WTC11 (cell line): ENCODE results near the gene PITPNM3. TPM values are rescaled to one million over a fixed set of nuclear protein-coding genes. Genes with fewer than 3 reads are reported as not detected.
A peak's percentile ranks its signal among the peaks of the same experiment; 100 is the strongest.

Experiments
- ATAC-seq: fragments of 200-7000 bp; cut with Tn5 transposase; 2 replicates; pipeline ENCODE4 v1.10.0; 2021; ENCODE audit warnings: mild to moderate bottlenecking, moderate library complexity
- CTCF ChIA-PET: fragments of 300-600 bp; sonication (Branson Sonifier 250); formaldehyde crosslinking; loops from one replicate; lab custom pipeline; 2021; ENCODE audit warnings: antibody characterized with exemption; lab: Charles Lee
- POLR2A ChIA-PET: fragments of 350-600 bp; sonication (Branson Sonifier 250); formaldehyde crosslinking; loops from one replicate; lab custom pipeline; 2021; ENCODE audit warnings: antibody characterized with exemption; lab: Charles Lee
- DNase-seq: peaks from one replicate; pipeline ENCODE4 v3.0.0; 2021; ENCODE audit warnings: low spot score
- H3K27ac Mint-ChIP-seq: 2 replicates; pipeline ENCODE4 v1.8.0; 2021; ENCODE audit warnings: mixed read lengths
- H3K27me3 Mint-ChIP-seq: 2 replicates; pipeline ENCODE4 v1.8.0; 2021; ENCODE audit warnings: low read depth, mild to moderate bottlenecking, moderate library complexity, mixed read lengths
- H3K36me3 Mint-ChIP-seq: 2 replicates; pipeline ENCODE4 v1.8.0; 2021; ENCODE audit warnings: mixed read lengths
- H3K4me1 Mint-ChIP-seq: 2 replicates; pipeline ENCODE4 v1.8.0; 2022; ENCODE audit warnings: mixed read lengths
- H3K4me3 Mint-ChIP-seq: 2 replicates; pipeline ENCODE4 v1.8.0; 2021; ENCODE audit warnings: mild to moderate bottlenecking, moderate library complexity, mixed read lengths
- H3K9me3 Mint-ChIP-seq: 2 replicates; pipeline ENCODE4 v1.8.0; 2021; ENCODE audit warnings: mixed read lengths
- CREB1 ChIP-seq: sonication (generic); formaldehyde crosslinking; IDR thresholded peaks from 2 replicates; pipeline ENCODE4 v1.8.0; 2023; ENCODE audit warnings: mild to moderate bottlenecking, missing genetic modification reagents
- FOXK1 ChIP-seq: sonication (generic); formaldehyde crosslinking; IDR thresholded peaks from 2 replicates; pipeline ENCODE4 v1.8.0; 2022; ENCODE audit warnings: mild to moderate bottlenecking, moderate library complexity, missing genetic modification reagents
- FOXP1 ChIP-seq: sonication (generic); formaldehyde crosslinking; IDR thresholded peaks from 2 replicates; pipeline ENCODE4 v1.8.0; 2022; ENCODE audit warnings: missing genetic modification reagents, mild to moderate bottlenecking, moderate library complexity, borderline replicate concordance
- HMGA2 ChIP-seq: fragments of 250-450 bp; sonication (Bioruptor Pico); IDR thresholded peaks from 2 replicates; pipeline ENCODE4 v1.4.0; 2021; ENCODE audit warnings: mild to moderate bottlenecking, moderate library complexity
- JUN ChIP-seq: sonication (generic); formaldehyde crosslinking; IDR thresholded peaks from 2 replicates; pipeline ENCODE4 v1.8.0; 2023; ENCODE audit warnings: mild to moderate bottlenecking, missing genetic modification reagents
- MYBL2 ChIP-seq: sonication (generic); formaldehyde crosslinking; IDR thresholded peaks from 2 replicates; pipeline ENCODE4 v1.8.1; 2023; ENCODE audit warnings: mild to moderate bottlenecking, moderate library complexity, missing genetic modification reagents
- NR1H2 ChIP-seq: sonication (generic); formaldehyde crosslinking; IDR thresholded peaks from 2 replicates; pipeline ENCODE4 v1.9.0; 2021; ENCODE audit warnings: mild to moderate bottlenecking, moderate library complexity, missing genetic modification reagents
- RORB ChIP-seq: fragments of 250-450 bp; sonication (Bioruptor Pico); IDR thresholded peaks from 2 replicates; pipeline ENCODE4 v1.9.0; 2021; ENCODE audit warnings: mild to moderate bottlenecking
- SP1 ChIP-seq: sonication (generic); formaldehyde crosslinking; conservative IDR thresholded peaks from 2 replicates; pipeline ENCODE4 v1.8.1; 2022; ENCODE audit warnings: missing genetic modification reagents
- TP53 ChIP-seq: sonication (generic); formaldehyde crosslinking; IDR thresholded peaks from 2 replicates; pipeline ENCODE4 v1.8.1; 2023; ENCODE audit warnings: mild to moderate bottlenecking, missing genetic modification reagents
- ZNF219 ChIP-seq: sonication (generic); formaldehyde crosslinking; IDR thresholded peaks from 2 replicates; pipeline ENCODE4 v1.8.0; 2023; ENCODE audit warnings: missing genetic modification reagents, mild to moderate bottlenecking, borderline replicate concordance
- total RNA-seq: library from RNA; stranded (reverse); gene quantifications from 3 replicates; pipeline ENCODE4 v1.2.3, GENCODE V29; 2021
- TF ChIP-seq, protein P1 (sequence below): sonication (generic); formaldehyde crosslinking; IDR thresholded peaks from 2 replicates; pipeline ENCODE4 v1.8.1; 2023; ENCODE audit warnings: mild to moderate bottlenecking, moderate library complexity, missing genetic modification reagents
- TF ChIP-seq, protein P2 (sequence below): sonication (generic); formaldehyde crosslinking; IDR thresholded peaks from 2 replicates; pipeline ENCODE4 v1.8.0; 2022; ENCODE audit warnings: mild to moderate bottlenecking, missing genetic modification reagents
- TF ChIP-seq, protein P3 (sequence below): sonication (generic); formaldehyde crosslinking; IDR thresholded peaks from 2 replicates; pipeline ENCODE4 v1.8.0; 2022; ENCODE audit warnings: missing genetic modification reagents
- TF ChIP-seq, protein P4 (sequence below): fragments of 250-450 bp; sonication (Bioruptor Pico); IDR thresholded peaks from 2 replicates; pipeline ENCODE4 v1.9.0; 2021; ENCODE audit warnings: mild to moderate bottlenecking, borderline replicate concordance
- TF ChIP-seq, protein P5 (sequence below): sonication (generic); formaldehyde crosslinking; IDR thresholded peaks from 2 replicates; pipeline ENCODE4 v1.8.1; 2022; ENCODE audit warnings: low read depth, mild to moderate bottlenecking, moderate library complexity, missing genetic modification reagents, borderline replicate concordance
- TF ChIP-seq, protein P6 (sequence below): sonication (generic); formaldehyde crosslinking; IDR thresholded peaks from 2 replicates; pipeline ENCODE4 v1.8.1; 2023; ENCODE audit warnings: mild to moderate bottlenecking, missing genetic modification reagents
- TF ChIP-seq, protein P7 (sequence below): fragments of 250-450 bp; sonication (Bioruptor Pico); IDR thresholded peaks from 2 replicates; pipeline ENCODE4 v1.8.0; 2021; ENCODE audit warnings: mild to moderate bottlenecking

Gene PITPNM3
- total RNA-seq, 1 experiment from 2014 or later = 2.8 TPM

DNA sequence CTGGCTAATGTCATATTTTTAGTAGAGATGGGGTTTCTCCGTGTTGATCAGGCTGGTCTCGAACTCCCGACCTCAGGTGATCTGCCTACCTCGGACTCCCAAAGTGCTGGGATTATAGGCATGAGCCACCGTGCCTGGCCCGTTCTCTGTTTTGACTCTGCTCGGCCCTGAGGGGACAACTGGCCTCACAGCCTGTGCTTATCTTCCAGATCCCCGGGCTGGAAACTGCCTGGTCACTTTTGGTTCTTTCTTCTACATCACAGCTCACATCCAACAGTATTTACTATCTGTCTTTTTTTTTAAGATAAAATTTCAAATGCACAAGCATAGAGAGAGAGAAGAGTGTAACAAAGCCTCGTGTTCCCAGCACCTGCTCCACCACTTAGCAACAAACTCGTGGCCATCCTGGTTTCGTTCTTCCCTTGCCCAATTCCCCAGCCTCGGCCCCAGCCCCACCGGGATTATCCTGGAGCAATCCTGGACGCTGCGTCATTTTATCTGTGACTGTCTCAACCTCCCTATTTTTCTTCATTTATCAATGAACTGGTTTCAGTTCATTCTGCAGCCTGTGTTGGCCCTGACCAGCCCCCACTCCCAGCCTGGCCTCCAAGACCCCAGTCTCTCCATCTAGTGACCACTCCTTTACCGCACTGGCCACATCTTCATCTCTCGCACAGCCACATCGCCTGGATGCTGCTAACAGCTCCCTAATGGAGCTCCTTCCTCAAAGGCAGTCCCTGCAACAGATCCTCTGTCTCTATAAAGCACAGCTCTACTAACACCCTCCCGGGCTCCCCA is 91.0 kb downstream of the PITPNM3 start:
- peaks cover 4% of the 10 kb centered on the region; the same call in 1 of the 2 replicates for H3K9me3 Mint-ChIP-seq
- no peaks in the 10 kb centered on the region for H3K36me3 Mint-ChIP-seq
- CTCF ChIA-PET = interaction anchor here (4.5 kb wide), 1 partner anchor 7 kb away, joined by 36 read pairs; no protein-coding TSS in a partner anchor
- TF ChIP-seq TP53 (CRISPR knock-in tag) (no peak), SP1 (no peak), NR1H2 (CRISPR knock-in tag) (no peak), MYBL2 (CRISPR knock-in tag) (no peak), JUN (CRISPR knock-in tag) (no peak), HMGA2 (no peak), CREB1 (CRISPR knock-in tag) (no peak), FOXP1 (CRISPR knock-in tag) (no peak), ZNF219 (CRISPR knock-in tag) (no peak), RORB (CRISPR knock-in tag) (no peak), FOXK1 (no peak)
- TF ChIP-seq, protein P1, sequence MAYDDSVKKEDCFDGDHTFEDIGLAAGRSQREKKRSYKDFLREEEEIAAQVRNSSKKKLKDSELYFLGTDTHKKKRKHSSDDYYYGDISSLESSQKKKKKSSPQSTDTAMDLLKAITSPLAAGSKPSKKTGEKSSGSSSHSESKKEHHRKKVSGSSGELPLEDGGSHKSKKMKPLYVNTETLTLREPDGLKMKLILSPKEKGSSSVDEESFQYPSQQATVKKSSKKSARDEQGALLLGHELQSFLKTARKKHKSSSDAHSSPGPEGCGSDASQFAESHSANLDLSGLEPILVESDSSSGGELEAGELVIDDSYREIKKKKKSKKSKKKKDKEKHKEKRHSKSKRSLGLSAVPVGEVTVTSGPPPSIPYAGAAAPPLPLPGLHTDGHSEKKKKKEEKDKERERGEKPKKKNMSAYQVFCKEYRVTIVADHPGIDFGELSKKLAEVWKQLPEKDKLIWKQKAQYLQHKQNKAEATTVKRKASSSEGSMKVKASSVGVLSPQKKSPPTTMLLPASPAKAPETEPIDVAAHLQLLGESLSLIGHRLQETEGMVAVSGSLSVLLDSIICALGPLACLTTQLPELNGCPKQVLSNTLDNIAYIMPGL (CRISPR knock-in tag) = no peak
- TF ChIP-seq, protein P2, sequence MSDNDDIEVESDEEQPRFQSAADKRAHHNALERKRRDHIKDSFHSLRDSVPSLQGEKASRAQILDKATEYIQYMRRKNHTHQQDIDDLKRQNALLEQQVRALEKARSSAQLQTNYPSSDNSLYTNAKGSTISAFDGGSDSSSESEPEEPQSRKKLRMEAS = no peak
- TF ChIP-seq, protein P3, sequence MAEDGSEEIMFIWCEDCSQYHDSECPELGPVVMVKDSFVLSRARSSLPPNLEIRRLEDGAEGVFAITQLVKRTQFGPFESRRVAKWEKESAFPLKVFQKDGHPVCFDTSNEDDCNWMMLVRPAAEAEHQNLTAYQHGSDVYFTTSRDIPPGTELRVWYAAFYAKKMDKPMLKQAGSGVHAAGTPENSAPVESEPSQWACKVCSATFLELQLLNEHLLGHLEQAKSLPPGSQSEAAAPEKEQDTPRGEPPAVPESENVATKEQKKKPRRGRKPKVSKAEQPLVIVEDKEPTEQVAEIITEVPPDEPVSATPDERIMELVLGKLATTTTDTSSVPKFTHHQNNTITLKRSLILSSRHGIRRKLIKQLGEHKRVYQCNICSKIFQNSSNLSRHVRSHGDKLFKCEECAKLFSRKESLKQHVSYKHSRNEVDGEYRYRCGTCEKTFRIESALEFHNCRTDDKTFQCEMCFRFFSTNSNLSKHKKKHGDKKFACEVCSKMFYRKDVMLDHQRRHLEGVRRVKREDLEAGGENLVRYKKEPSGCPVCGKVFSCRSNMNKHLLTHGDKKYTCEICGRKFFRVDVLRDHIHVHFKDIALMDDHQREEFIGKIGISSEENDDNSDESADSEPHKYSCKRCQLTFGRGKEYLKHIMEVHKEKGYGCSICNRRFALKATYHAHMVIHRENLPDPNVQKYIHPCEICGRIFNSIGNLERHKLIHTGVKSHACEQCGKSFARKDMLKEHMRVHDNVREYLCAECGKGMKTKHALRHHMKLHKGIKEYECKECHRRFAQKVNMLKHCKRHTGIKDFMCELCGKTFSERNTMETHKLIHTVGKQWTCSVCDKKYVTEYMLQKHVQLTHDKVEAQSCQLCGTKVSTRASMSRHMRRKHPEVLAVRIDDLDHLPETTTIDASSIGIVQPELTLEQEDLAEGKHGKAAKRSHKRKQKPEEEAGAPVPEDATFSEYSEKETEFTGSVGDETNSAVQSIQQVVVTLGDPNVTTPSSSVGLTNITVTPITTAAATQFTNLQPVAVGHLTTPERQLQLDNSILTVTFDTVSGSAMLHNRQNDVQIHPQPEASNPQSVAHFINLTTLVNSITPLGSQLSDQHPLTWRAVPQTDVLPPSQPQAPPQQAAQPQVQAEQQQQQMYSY (CRISPR knock-in tag) = no peak
- TF ChIP-seq, protein P4, sequence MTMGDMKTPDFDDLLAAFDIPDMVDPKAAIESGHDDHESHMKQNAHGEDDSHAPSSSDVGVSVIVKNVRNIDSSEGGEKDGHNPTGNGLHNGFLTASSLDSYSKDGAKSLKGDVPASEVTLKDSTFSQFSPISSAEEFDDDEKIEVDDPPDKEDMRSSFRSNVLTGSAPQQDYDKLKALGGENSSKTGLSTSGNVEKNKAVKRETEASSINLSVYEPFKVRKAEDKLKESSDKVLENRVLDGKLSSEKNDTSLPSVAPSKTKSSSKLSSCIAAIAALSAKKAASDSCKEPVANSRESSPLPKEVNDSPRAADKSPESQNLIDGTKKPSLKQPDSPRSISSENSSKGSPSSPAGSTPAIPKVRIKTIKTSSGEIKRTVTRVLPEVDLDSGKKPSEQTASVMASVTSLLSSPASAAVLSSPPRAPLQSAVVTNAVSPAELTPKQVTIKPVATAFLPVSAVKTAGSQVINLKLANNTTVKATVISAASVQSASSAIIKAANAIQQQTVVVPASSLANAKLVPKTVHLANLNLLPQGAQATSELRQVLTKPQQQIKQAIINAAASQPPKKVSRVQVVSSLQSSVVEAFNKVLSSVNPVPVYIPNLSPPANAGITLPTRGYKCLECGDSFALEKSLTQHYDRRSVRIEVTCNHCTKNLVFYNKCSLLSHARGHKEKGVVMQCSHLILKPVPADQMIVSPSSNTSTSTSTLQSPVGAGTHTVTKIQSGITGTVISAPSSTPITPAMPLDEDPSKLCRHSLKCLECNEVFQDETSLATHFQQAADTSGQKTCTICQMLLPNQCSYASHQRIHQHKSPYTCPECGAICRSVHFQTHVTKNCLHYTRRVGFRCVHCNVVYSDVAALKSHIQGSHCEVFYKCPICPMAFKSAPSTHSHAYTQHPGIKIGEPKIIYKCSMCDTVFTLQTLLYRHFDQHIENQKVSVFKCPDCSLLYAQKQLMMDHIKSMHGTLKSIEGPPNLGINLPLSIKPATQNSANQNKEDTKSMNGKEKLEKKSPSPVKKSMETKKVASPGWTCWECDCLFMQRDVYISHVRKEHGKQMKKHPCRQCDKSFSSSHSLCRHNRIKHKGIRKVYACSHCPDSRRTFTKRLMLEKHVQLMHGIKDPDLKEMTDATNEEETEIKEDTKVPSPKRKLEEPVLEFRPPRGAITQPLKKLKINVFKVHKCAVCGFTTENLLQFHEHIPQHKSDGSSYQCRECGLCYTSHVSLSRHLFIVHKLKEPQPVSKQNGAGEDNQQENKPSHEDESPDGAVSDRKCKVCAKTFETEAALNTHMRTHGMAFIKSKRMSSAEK (CRISPR knock-in tag) = no peak
- TF ChIP-seq, protein P5, sequence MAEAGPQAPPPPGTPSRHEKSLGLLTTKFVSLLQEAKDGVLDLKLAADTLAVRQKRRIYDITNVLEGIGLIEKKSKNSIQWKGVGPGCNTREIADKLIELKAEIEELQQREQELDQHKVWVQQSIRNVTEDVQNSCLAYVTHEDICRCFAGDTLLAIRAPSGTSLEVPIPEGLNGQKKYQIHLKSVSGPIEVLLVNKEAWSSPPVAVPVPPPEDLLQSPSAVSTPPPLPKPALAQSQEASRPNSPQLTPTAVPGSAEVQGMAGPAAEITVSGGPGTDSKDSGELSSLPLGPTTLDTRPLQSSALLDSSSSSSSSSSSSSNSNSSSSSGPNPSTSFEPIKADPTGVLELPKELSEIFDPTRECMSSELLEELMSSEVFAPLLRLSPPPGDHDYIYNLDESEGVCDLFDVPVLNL = no peak
- TF ChIP-seq, protein P6, sequence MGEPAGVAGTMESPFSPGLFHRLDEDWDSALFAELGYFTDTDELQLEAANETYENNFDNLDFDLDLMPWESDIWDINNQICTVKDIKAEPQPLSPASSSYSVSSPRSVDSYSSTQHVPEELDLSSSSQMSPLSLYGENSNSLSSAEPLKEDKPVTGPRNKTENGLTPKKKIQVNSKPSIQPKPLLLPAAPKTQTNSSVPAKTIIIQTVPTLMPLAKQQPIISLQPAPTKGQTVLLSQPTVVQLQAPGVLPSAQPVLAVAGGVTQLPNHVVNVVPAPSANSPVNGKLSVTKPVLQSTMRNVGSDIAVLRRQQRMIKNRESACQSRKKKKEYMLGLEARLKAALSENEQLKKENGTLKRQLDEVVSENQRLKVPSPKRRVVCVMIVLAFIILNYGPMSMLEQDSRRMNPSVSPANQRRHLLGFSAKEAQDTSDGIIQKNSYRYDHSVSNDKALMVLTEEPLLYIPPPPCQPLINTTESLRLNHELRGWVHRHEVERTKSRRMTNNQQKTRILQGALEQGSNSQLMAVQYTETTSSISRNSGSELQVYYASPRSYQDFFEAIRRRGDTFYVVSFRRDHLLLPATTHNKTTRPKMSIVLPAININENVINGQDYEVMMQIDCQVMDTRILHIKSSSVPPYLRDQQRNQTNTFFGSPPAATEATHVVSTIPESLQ = no peak
- TF ChIP-seq, protein P7, sequence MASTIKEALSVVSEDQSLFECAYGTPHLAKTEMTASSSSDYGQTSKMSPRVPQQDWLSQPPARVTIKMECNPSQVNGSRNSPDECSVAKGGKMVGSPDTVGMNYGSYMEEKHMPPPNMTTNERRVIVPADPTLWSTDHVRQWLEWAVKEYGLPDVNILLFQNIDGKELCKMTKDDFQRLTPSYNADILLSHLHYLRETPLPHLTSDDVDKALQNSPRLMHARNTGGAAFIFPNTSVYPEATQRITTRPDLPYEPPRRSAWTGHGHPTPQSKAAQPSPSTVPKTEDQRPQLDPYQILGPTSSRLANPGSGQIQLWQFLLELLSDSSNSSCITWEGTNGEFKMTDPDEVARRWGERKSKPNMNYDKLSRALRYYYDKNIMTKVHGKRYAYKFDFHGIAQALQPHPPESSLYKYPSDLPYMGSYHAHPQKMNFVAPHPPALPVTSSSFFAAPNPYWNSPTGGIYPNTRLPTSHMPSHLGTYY (CRISPR knock-in tag) = no peak
- TF ChIP-seq, all 79 proteins: peak for 0
- no peak for DNase-seq
- Mint-ChIP-seq H3K4me3 (no peak overlapping the region), H3K27me3 (no peaks in the 10 kb centered on the region; the same call in 1 of the 2 replicates), H3K27ac (peak overlapping the region; percentile 62), H3K4me1 (peaks cover 32% of the 10 kb centered on the region)
- ATAC-seq = no peak
- POLR2A ChIA-PET = no interaction called here
